Kidney (tissue), 14 donors: ENCODE results near the gene EIF2B5. TPM values are rescaled to one million over a fixed set of nuclear protein-coding genes. Genes with fewer than 3 reads are reported as not detected.
"Not testable (repeated sequence)": the region's sequence is repeated elsewhere in the genome, so short reads cannot be mapped to it uniquely, and the experiment has no call there.

ENCODE experiments used
- DNase-seq, 5 donors: peaks; one replicate each; pipeline ENCODE4 v3.0.0-alpha.2; 2013 to 2020
- FAIRE-seq: peaks from 2 replicates; lab custom pipeline; 2012; peaks lifted over from hg19 to GRCh38; lab: Jason Lieb, UNC
- H3K27ac ChIP-seq, 2 donors: one replicate each; pipeline ENCODE4 v1.7.0; 2013; ENCODE audit warnings: low read depth in 2 of 2, low read length in 2 of 2, inconsistent platforms in 1 of 2
- H3K27me3 ChIP-seq: one replicate; pipeline ENCODE4 v1.7.1; 2013; ENCODE audit warnings: low read length, inconsistent platforms; ENCODE audit not compliant: control insufficient read depth, insufficient read depth
- H3K36me3 ChIP-seq, 3 donors: one replicate each; pipeline versions ENCODE4 v1.7.0 to v1.7.1; 2013; ENCODE audit warnings: low read length in 3 of 3, control low read depth in 1 of 3, inconsistent platforms in 1 of 3; ENCODE audit not compliant: insufficient read depth in 3 of 3, control insufficient read depth in 2 of 3
- H3K4me1 ChIP-seq, 3 donors: one replicate each; pipeline versions ENCODE4 v1.7.0 to v1.7.1; 2013; ENCODE audit warnings: low read length in 3 of 3, inconsistent platforms in 1 of 3, low read depth in 1 of 3; ENCODE audit not compliant: control insufficient read depth in 2 of 3, insufficient read depth in 2 of 3
- H3K4me3 ChIP-seq, 3 donors: one replicate each; pipeline versions ENCODE4 v1.7.0 to v1.8.1; 2013; ENCODE audit warnings: low read length in 3 of 3, control low read depth in 1 of 3, inconsistent platforms in 1 of 3
- H3K9ac ChIP-seq, 3 donors: one replicate each; pipeline versions ENCODE4 v1.7.0 to v1.7.1; 2013; ENCODE audit warnings: low read length in 3 of 3, control low read depth in 1 of 3, inconsistent platforms in 1 of 3
- H3K9me3 ChIP-seq, 3 donors: one replicate each; pipeline versions ENCODE4 v1.7.0 to v1.7.1; 2013; ENCODE audit warnings: low read length in 3 of 3, control low read depth in 1 of 3, inconsistent platforms in 1 of 3; ENCODE audit not compliant: control insufficient read depth in 2 of 3, insufficient read depth in 1 of 3
- CTCF ChIP-seq: IDR thresholded peaks from 3 replicates; pipeline ENCODE4 v1.5.1; 2012; ENCODE audit warnings: mild to moderate bottlenecking, moderate library complexity, borderline replicate concordance; ENCODE audit not compliant: insufficient read depth; ENCODE audit errors: extremely low read depth
- intact Hi-C: fragments of 100-400 bp; cut with DNase I; formaldehyde crosslinking; loops from one replicate; pipeline ENCODE4 v1.11.1; 2022
- polyA plus RNA-seq: library from polyadenylated mRNA; stranded (reverse); fragments of 350-450 nt; fragmentation: Illumina TruSeq; extraction: RNeasy Lipid Tissue Mini Kit (QIAGEN cat#74804); gene quantifications from one replicate; pipeline ENCODE4 v1.2.3, GENCODE V29; 2014; ENCODE audit warnings: low read depth, low replicate concordance; ENCODE audit not compliant: insufficient read depth
- total RNA-seq: library from RNA; stranded (reverse); fragmentation: NEBNext Ultra II Directional; extraction: Animal tissue kit (Norgen Biotek cat#: 25700); gene quantifications from one replicate; pipeline ENCODE4 v1.2.1, GENCODE V29; 2021
- donor health status: control.
- donor health status: control.
- donor health status: control.
- donor health status: control.
- donor health status: control.
- donor health status: DM: yes; HTN: yes; CAD: no.
- donor health status: Normal renal cell carcinoma (clear cell type).

EIF2B5 gene
- total and polyA plus RNA-seq, 2 donors from 2014 or later = 36.9 to 37.0 TPM

GRCh38 chr3:184110316-184110725, 24.8 kb upstream of the EIF2B5 start:
- TF ChIP-seq CTCF = no peak
- Histone ChIP-seq H3K36me3 (no peaks in the 10 kb centered on the region), H3K4me3 (no peak overlapping the region), H3K9me3 (no peaks in the 10 kb centered on the region), H3K4me1 (no peaks in the 10 kb centered on the region), H3K27me3 (no peaks in the 10 kb centered on the region), H3K27ac (no peak overlapping the region), H3K9ac (no peak overlapping the region)
- DNase-seq = no peak
- intact Hi-C loops = no loop called here
- no peak for FAIRE-seq

GRCh38 chr3:184116017-184116416, 19.1 kb upstream of the EIF2B5 start:
- Histone ChIP-seq H3K27me3 (no peaks in the 10 kb centered on the region), H3K36me3 (no peaks in the 10 kb centered on the region), H3K9me3 (no peaks in the 10 kb centered on the region), H3K4me3 (no peak overlapping the region), H3K9ac (no peak overlapping the region), H3K4me1 (no peaks in the 10 kb centered on the region), H3K27ac (no peak overlapping the region)
- no peak for TF ChIP-seq CTCF
- intact Hi-C loops = no loop called here
- FAIRE-seq (no peak), DNase-seq (no peak)

- no peak for FAIRE-seq
Observed at GRCh38 chr3:184117636-184118035, 17.5 kb upstream of the EIF2B5 start.

GRCh38 chr3:184121031-184121430, 14.1 kb upstream of the EIF2B5 start:
- intact Hi-C loops, H3K36me3 ChIP-seq, FAIRE-seq, H3K4me3 ChIP-seq, DNase-seq, H3K4me1 ChIP-seq, H3K27ac ChIP-seq, H3K9me3 ChIP-seq, H3K9ac ChIP-seq, H3K27me3 ChIP-seq: not testable (repeated sequence)

More at GRCh38 chr3:184117636-184118035, 17.5 kb upstream of the EIF2B5 start:
- no peaks in the 10 kb centered on the region for H3K27me3 ChIP-seq
- H3K4me3 ChIP-seq = no peak overlapping the region
- intact Hi-C loops = no loop called here
- no peaks in the 10 kb centered on the region for H3K36me3 ChIP-seq
- no peak overlapping the region for H3K9ac ChIP-seq
- no peaks in the 10 kb centered on the region for H3K9me3 ChIP-seq
- H3K27ac ChIP-seq = no peak overlapping the region
- no peaks in the 10 kb centered on the region for H3K4me1 ChIP-seq
- DNase-seq = no peak
- no peak for TF ChIP-seq CTCF
